ENCODE measurements around the gene SLCO1A2.

- TF ChIP-seq CTCF (IDR thresholded peaks at IDR 0.05) = no peak
- no peak for TF ChIP-seq POLR2A (IDR thresholded peaks at IDR 0.05)
- TF ChIP-seq EP300 (IDR thresholded peaks at IDR 0.05) = no peak
Measured at GRCh38 chr12:21221778-21222177, 112.9 kb downstream of the SLCO1A2 start.

Data from ovary (tissue), 3 donors.